ENCODE results near the gene TRIM39. TPM values are rescaled to one million over a fixed set of nuclear protein-coding genes. Genes with fewer than 3 reads are reported as not detected.

Gene TRIM39
- total and polyA plus RNA-seq, 2 of the 13 experiments (the other 11 are each of a cell fraction or from before 2014, with no cell fraction given), result 7.7 to 14.6 TPM

DNA sequence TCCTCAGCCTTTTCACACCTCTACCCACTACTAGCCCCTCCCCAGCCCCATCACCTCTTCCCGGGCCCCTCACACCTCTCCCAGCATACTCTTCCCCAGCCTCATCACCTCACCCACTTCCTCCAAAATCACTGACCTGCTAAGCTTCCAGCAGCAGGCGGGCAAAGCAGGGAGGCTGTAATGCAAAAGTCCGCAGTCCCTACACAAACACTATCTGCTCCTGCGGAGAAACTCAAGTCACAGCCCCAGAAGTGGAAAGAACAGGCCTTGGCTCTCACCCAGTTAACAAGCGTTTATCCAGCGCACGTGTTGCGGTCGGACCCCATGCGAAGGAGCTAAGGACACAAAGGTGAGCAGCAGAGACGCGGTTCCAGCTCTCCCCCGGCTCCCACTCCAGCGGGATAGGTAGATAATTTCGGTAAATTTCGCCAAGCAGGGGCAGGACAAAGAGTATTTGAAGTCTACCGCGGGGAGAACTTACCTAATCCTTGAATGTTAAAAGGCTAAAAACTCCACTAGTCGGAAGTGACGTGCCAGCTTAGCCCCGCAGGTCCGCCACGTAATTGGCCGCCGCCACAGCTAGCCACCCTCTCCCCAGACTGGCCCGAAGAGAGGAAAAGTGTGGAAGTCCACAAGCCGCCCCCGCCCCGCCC is 728 bp upstream of the TRIM39 start (continued):
- TF ChIP-seq, protein P1, sequence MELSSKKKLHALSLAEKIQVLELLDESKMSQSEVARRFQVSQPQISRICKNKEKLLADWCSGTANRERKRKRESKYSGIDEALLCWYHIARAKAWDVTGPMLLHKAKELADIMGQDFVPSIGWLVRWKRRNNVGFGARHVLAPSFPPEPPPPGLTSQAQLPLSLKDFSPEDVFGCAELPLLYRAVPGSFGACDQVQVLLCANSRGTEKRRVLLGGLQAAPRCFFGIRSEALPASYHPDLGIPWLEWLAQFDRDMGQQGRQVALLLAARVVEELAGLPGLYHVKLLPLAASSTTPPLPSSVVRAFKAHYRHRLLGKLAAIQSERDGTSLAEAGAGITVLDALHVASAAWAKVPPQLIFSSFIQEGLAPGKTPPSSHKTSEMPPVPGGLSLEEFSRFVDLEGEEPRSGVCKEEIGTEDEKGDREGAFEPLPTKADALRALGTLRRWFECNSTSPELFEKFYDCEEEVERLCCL (CRISPR knock-in tag; IDR thresholded peaks at IDR 0.05; ENCODE audit: borderline replicate concordance), result no peak; the same call in 1 of the 2 replicates
- no peak for TF ChIP-seq CBX2 (IDR thresholded peaks at IDR 0.05; ENCODE audit: low read depth, low read length)
- TF ChIP-seq CBX2 (CRISPR knock-in tag; IDR thresholded peaks at IDR 0.05; ENCODE audit: low read depth), result no peak
- TF ChIP-seq TBL1XR1 (IDR thresholded peaks at IDR 0.05; ENCODE audit: borderline replicate concordance, low read length, partially characterized antibody), result peak; percentile 20
- no peak for TF ChIP-seq SPEN (CRISPR knock-in tag; IDR thresholded peaks at IDR 0.05; ENCODE audit: low read depth)
- TF ChIP-seq, protein P2, sequence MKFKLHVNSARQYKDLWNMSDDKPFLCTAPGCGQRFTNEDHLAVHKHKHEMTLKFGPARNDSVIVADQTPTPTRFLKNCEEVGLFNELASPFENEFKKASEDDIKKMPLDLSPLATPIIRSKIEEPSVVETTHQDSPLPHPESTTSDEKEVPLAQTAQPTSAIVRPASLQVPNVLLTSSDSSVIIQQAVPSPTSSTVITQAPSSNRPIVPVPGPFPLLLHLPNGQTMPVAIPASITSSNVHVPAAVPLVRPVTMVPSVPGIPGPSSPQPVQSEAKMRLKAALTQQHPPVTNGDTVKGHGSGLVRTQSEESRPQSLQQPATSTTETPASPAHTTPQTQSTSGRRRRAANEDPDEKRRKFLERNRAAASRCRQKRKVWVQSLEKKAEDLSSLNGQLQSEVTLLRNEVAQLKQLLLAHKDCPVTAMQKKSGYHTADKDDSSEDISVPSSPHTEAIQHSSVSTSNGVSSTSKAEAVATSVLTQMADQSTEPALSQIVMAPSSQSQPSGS (CRISPR knock-in tag; IDR thresholded peaks at IDR 0.05), result no peak
- no peak for TF ChIP-seq PHF8 (CRISPR knock-in tag; IDR thresholded peaks at IDR 0.05)
- TF ChIP-seq, protein P3, sequence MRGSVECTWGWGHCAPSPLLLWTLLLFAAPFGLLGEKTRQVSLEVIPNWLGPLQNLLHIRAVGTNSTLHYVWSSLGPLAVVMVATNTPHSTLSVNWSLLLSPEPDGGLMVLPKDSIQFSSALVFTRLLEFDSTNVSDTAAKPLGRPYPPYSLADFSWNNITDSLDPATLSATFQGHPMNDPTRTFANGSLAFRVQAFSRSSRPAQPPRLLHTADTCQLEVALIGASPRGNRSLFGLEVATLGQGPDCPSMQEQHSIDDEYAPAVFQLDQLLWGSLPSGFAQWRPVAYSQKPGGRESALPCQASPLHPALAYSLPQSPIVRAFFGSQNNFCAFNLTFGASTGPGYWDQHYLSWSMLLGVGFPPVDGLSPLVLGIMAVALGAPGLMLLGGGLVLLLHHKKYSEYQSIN (CRISPR knock-in tag; IDR thresholded peaks at IDR 0.05; ENCODE audit: borderline replicate concordance), result no peak
- TF ChIP-seq CBX5 (CRISPR knock-in tag; IDR thresholded peaks at IDR 0.05; ENCODE audit: borderline replicate concordance), result 0 out of 2 replicates have a peak, but pooled peaks have one; percentile 10
- TF ChIP-seq FOXC1 (CRISPR knock-in tag; IDR thresholded peaks at IDR 0.05; ENCODE audit: borderline replicate concordance), result peak; percentile 76
- TF ChIP-seq MTA3 (CRISPR knock-in tag; IDR thresholded peaks at IDR 0.05), result no peak
- TF ChIP-seq ZBTB7B (CRISPR knock-in tag; IDR thresholded peaks at IDR 0.05), result no peak
- TF ChIP-seq, protein P4, sequence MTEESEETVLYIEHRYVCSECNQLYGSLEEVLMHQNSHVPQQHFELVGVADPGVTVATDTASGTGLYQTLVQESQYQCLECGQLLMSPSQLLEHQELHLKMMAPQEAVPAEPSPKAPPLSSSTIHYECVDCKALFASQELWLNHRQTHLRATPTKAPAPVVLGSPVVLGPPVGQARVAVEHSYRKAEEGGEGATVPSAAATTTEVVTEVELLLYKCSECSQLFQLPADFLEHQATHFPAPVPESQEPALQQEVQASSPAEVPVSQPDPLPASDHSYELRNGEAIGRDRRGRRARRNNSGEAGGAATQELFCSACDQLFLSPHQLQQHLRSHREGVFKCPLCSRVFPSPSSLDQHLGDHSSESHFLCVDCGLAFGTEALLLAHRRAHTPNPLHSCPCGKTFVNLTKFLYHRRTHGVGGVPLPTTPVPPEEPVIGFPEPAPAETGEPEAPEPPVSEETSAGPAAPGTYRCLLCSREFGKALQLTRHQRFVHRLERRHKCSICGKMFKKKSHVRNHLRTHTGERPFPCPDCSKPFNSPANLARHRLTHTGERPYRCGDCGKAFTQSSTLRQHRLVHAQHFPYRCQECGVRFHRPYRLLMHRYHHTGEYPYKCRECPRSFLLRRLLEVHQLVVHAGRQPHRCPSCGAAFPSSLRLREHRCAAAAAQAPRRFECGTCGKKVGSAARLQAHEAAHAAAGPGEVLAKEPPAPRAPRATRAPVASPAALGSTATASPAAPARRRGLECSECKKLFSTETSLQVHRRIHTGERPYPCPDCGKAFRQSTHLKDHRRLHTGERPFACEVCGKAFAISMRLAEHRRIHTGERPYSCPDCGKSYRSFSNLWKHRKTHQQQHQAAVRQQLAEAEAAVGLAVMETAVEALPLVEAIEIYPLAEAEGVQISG (CRISPR knock-in tag; IDR thresholded peaks at IDR 0.05), result no peak
- TF ChIP-seq NR2C2 (CRISPR knock-in tag; IDR thresholded peaks at IDR 0.05; ENCODE audit: borderline replicate concordance), result no peak
- TF ChIP-seq, protein P5, sequence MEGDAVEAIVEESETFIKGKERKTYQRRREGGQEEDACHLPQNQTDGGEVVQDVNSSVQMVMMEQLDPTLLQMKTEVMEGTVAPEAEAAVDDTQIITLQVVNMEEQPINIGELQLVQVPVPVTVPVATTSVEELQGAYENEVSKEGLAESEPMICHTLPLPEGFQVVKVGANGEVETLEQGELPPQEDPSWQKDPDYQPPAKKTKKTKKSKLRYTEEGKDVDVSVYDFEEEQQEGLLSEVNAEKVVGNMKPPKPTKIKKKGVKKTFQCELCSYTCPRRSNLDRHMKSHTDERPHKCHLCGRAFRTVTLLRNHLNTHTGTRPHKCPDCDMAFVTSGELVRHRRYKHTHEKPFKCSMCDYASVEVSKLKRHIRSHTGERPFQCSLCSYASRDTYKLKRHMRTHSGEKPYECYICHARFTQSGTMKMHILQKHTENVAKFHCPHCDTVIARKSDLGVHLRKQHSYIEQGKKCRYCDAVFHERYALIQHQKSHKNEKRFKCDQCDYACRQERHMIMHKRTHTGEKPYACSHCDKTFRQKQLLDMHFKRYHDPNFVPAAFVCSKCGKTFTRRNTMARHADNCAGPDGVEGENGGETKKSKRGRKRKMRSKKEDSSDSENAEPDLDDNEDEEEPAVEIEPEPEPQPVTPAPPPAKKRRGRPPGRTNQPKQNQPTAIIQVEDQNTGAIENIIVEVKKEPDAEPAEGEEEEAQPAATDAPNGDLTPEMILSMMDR (CRISPR knock-in tag; IDR thresholded peaks at IDR 0.05), result no peak
- TF ChIP-seq CCDC6 (CRISPR knock-in tag; IDR thresholded peaks at IDR 0.05), result no peak; the same call in 1 of the 2 replicates
- TF ChIP-seq, protein P6, sequence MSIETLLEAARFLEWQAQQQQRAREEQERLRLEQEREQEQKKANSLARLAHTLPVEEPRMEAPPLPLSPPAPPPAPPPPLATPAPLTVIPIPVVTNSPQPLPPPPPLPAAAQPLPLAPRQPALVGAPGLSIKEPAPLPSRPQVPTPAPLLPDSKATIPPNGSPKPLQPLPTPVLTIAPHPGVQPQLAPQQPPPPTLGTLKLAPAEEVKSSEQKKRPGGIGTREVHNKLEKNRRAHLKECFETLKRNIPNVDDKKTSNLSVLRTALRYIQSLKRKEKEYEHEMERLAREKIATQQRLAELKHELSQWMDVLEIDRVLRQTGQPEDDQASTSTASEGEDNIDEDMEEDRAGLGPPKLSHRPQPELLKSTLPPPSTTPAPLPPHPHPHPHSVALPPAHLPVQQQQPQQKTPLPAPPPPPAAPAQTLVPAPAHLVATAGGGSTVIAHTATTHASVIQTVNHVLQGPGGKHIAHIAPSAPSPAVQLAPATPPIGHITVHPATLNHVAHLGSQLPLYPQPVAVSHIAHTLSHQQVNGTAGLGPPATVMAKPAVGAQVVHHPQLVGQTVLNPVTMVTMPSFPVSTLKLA (IDR thresholded peaks at IDR 0.05), result peak; percentile 62
- no peak for TF ChIP-seq ZZZ3 (CRISPR knock-in tag; IDR thresholded peaks at IDR 0.05; ENCODE audit: borderline replicate concordance)
- no peak for TF ChIP-seq ZMAT3 (CRISPR knock-in tag; conservative IDR thresholded peaks at IDR 0.05)
